Activated T-helper 17 cell treated with anti-CD3 and anti-CD28 coated beads, Interleukin-2, amount 50 U/mL, for 72 hours (primary cell): ENCODE data around the gene ALG14. TPM values are rescaled to one million over a fixed set of nuclear protein-coding genes. Genes with fewer than 3 reads are reported as not detected.

Experiments used
- ATAC-seq: fragments of 150-1000 bp; cut with Tn5 transposase; replicated peaks from 2 replicates; pipeline ENCODE4 v1.10.0; 2021; ENCODE audit warnings: mild to moderate bottlenecking, moderate library complexity
- H3K27ac Mint-ChIP-seq: one replicate; pipeline ENCODE4 v1.8.0; 2022; ENCODE audit warnings: mixed read lengths
- H3K27me3 Mint-ChIP-seq: one replicate; pipeline ENCODE4 v1.8.0; 2022; ENCODE audit warnings: mixed read lengths
- H3K36me3 Mint-ChIP-seq: one replicate; pipeline ENCODE4 v1.8.0; 2022; ENCODE audit warnings: low read depth, mild to moderate bottlenecking, mixed read lengths
- H3K4me1 Mint-ChIP-seq: one replicate; pipeline ENCODE4 v1.8.0; 2022; ENCODE audit warnings: mixed read lengths
- H3K4me3 Mint-ChIP-seq: one replicate; pipeline ENCODE4 v1.8.0; 2022; ENCODE audit warnings: mild to moderate bottlenecking, mixed read lengths
- H3K9me3 Mint-ChIP-seq: one replicate; pipeline ENCODE4 v1.8.0; 2022; ENCODE audit warnings: mixed read lengths
- total RNA-seq, 2 donors: library from RNA; stranded (reverse); gene quantifications; one replicate each; pipeline ENCODE4 v1.2.3, GENCODE V29; 2022

Gene ALG14
- total RNA-seq, result 1 to 10 TPM; 6.2 to 7.8 TPM

- H3K4me3 Mint-ChIP-seq, result peak within 1 kb of the TSS; percentile 89
- peaks cover 11% of the 10 kb centered on the region for H3K4me1 Mint-ChIP-seq
- H3K9me3 Mint-ChIP-seq, result no peaks in the 10 kb centered on the region
- peak within 1 kb of the TSS; percentile 90 for H3K27ac Mint-ChIP-seq
- H3K36me3 Mint-ChIP-seq, result peaks cover 16% of the 10 kb centered on the region
- peaks cover 3% of the 10 kb centered on the region for H3K27me3 Mint-ChIP-seq
- ATAC-seq, result peak; percentile 92
Measured at GRCh38 chr1:95072532-95073419, at the start of gene ALG14. ALG14 (minus strand) TSS chr1:95072951; CDS start chr1:95072898, 53 bp downstream.

GRCh38 chr1:95122151-95122697 is 49.5 kb upstream of the ALG14 start:
- Mint-ChIP-seq H3K27ac (no peak overlapping the region), H3K9me3 (no peaks in the 10 kb centered on the region), H3K4me1 (no peaks in the 10 kb centered on the region), H3K36me3 (no peaks in the 10 kb centered on the region), H3K4me3 (no peak overlapping the region), H3K27me3 (peaks cover 36% of the 10 kb centered on the region)
- no peak for ATAC-seq

- Mint-ChIP-seq H3K4me3 (peak overlapping the region; percentile 74), H3K9me3 (no peaks in the 10 kb centered on the region), H3K27ac (no peak overlapping the region), H3K36me3 (no peaks in the 10 kb centered on the region), H3K27me3 (peaks cover 34% of the 10 kb centered on the region), H3K4me1 (no peaks in the 10 kb centered on the region)
- no peak for ATAC-seq
Measured at GRCh38 chr1:95119273-95119672, 46.5 kb upstream of the ALG14 start.

- Mint-ChIP-seq H3K27ac (no peak overlapping the region), H3K9me3 (no peaks in the 10 kb centered on the region), H3K27me3 (peaks cover 34% of the 10 kb centered on the region), H3K4me3 (peak overlapping the region; percentile 74), H3K4me1 (no peaks in the 10 kb centered on the region), H3K36me3 (no peaks in the 10 kb centered on the region)
- ATAC-seq, result no peak
Measured at GRCh38 chr1:95118710-95119109, 46.0 kb upstream of the ALG14 start.

- no peak overlapping the region for H3K27ac Mint-ChIP-seq
- no peaks in the 10 kb centered on the region for H3K4me1 Mint-ChIP-seq
- H3K36me3 Mint-ChIP-seq, result no peaks in the 10 kb centered on the region
- H3K4me3 Mint-ChIP-seq, result peak overlapping the region; percentile 74
- peaks cover 34% of the 10 kb centered on the region for H3K27me3 Mint-ChIP-seq
- no peaks in the 10 kb centered on the region for H3K9me3 Mint-ChIP-seq
- no peak for ATAC-seq
Measured at GRCh38 chr1:95118067-95118499, 45.3 kb upstream of the ALG14 start.

- no peaks in the 10 kb centered on the region for H3K36me3 Mint-ChIP-seq
Measured at GRCh38 chr1:95117207-95118066, 44.7 kb upstream of the ALG14 start, which contains the start of gene TLCD4. TLCD4 (plus strand) TSS chr1:95117355; CDS start chr1:95143902, 26,547 bp downstream.

GRCh38 chr1:95116580-95117206 is 43.9 kb upstream of the ALG14 start:
- H3K9me3 Mint-ChIP-seq, result no peaks in the 10 kb centered on the region
- H3K4me3 Mint-ChIP-seq, result peak overlapping the region; percentile 79
- ATAC-seq, result peak; percentile 70
- no peaks in the 10 kb centered on the region for H3K4me1 Mint-ChIP-seq
- peaks cover 34% of the 10 kb centered on the region for H3K27me3 Mint-ChIP-seq
- H3K36me3 Mint-ChIP-seq, result no peaks in the 10 kb centered on the region
- no peak overlapping the region for H3K27ac Mint-ChIP-seq

More at GRCh38 chr1:95117207-95118066, 44.7 kb upstream of the ALG14 start, which contains the start of gene TLCD4:
- peaks cover 35% of the 10 kb centered on the region for H3K27me3 Mint-ChIP-seq
- H3K4me1 Mint-ChIP-seq, result no peaks in the 10 kb centered on the region
- H3K27ac Mint-ChIP-seq, result no peak within 1 kb of the TSS
- peak within 1 kb of the TSS; percentile 79 for H3K4me3 Mint-ChIP-seq
- no peaks in the 10 kb centered on the region for H3K9me3 Mint-ChIP-seq
- ATAC-seq, result peak; percentile 67

- no peaks in the 10 kb centered on the region for H3K9me3 Mint-ChIP-seq
- H3K4me3 Mint-ChIP-seq, result no peak overlapping the region
- H3K36me3 Mint-ChIP-seq, result no peaks in the 10 kb centered on the region
- no peaks in the 10 kb centered on the region for H3K4me1 Mint-ChIP-seq
- H3K27ac Mint-ChIP-seq, result no peak overlapping the region
- no peak for ATAC-seq
- peaks cover 29% of the 10 kb centered on the region for H3K27me3 Mint-ChIP-seq
Measured at GRCh38 chr1:95115708-95116137, 43.0 kb upstream of the ALG14 start.

- Mint-ChIP-seq H3K27ac (no peak overlapping the region), H3K9me3 (no peaks in the 10 kb centered on the region), H3K4me3 (no peak overlapping the region), H3K4me1 (no peaks in the 10 kb centered on the region), H3K27me3 (peaks cover 14% of the 10 kb centered on the region), H3K36me3 (no peaks in the 10 kb centered on the region)
- ATAC-seq, result no peak
Measured at GRCh38 chr1:95113684-95114083, 40.9 kb upstream of the ALG14 start.

GRCh38 chr1:95111014-95111413 is 38.3 kb upstream of the ALG14 start:
- no peaks in the 10 kb centered on the region for H3K9me3 Mint-ChIP-seq
- H3K4me3 Mint-ChIP-seq, result no peak overlapping the region
- no peak overlapping the region for H3K27ac Mint-ChIP-seq
- H3K27me3 Mint-ChIP-seq, result peaks cover 6% of the 10 kb centered on the region
- no peaks in the 10 kb centered on the region for H3K36me3 Mint-ChIP-seq
- no peaks in the 10 kb centered on the region for H3K4me1 Mint-ChIP-seq
- ATAC-seq, result no peak

GRCh38 chr1:95108792-95109191 is 36.0 kb upstream of the ALG14 start:
- Mint-ChIP-seq H3K27me3 (peaks cover 10% of the 10 kb centered on the region), H3K27ac (no peak overlapping the region), H3K4me1 (no peaks in the 10 kb centered on the region), H3K9me3 (no peaks in the 10 kb centered on the region), H3K4me3 (no peak overlapping the region), H3K36me3 (no peaks in the 10 kb centered on the region)
- no peak for ATAC-seq

GRCh38 chr1:95098196-95098595 is 25.4 kb upstream of the ALG14 start:
- no peak overlapping the region for H3K4me3 Mint-ChIP-seq
- no peaks in the 10 kb centered on the region for H3K36me3 Mint-ChIP-seq

GRCh38 chr1:95097426-95097825 is 24.7 kb upstream of the ALG14 start:
- Mint-ChIP-seq H3K4me1 (no peaks in the 10 kb centered on the region), H3K36me3 (no peaks in the 10 kb centered on the region), H3K9me3 (no peaks in the 10 kb centered on the region), H3K4me3 (no peak overlapping the region), H3K27ac (no peak overlapping the region), H3K27me3 (peaks cover 13% of the 10 kb centered on the region)
- no peak for ATAC-seq

More at GRCh38 chr1:95098196-95098595, 25.4 kb upstream of the ALG14 start:
- peaks cover 11% of the 10 kb centered on the region for H3K27me3 Mint-ChIP-seq
- ATAC-seq, result no peak
- no peak overlapping the region for H3K27ac Mint-ChIP-seq
- no peaks in the 10 kb centered on the region for H3K9me3 Mint-ChIP-seq
- H3K4me1 Mint-ChIP-seq, result no peaks in the 10 kb centered on the region
